Endothelial cell of umbilical vein (primary cell): ENCODE data around the gene GMEB2. TPM values are rescaled to one million over a fixed set of nuclear protein-coding genes. Genes with fewer than 3 reads are reported as not detected.

Experiments used
- BruUV-seq: library from RNA; stranded (reverse); fragments of 400-500 nt; replicated peaks from 2 replicates; lab custom pipeline; 2021; lab: Mats Ljungman, UMichigan
- CTCF ChIA-PET: fragments of 300-600, 350-600 bp; sonication (Branson Sonifier 250); formaldehyde crosslinking; loops from one replicate; lab custom pipeline; 2021; ENCODE audit warnings: antibody characterized with exemption, inconsistent platforms; lab: Charles Lee
- POLR2A ChIA-PET: fragments of 300-600, 350-600 bp; sonication (Branson Sonifier 250); formaldehyde crosslinking; loops from one replicate; lab custom pipeline; 2021; ENCODE audit warnings: antibody characterized with exemption, inconsistent platforms; lab: Charles Lee
- DNase-seq: peaks from one replicate; pipeline ENCODE4 v3.0.0-alpha.2; 2011; ENCODE audit warnings: low read depth, low spot score
- FAIRE-seq: peaks from 2 replicates; lab custom pipeline; 2011; peaks lifted over from hg19 to GRCh38; lab: Jason Lieb, UNC
- H2AFZ ChIP-seq: 2 replicates; pipeline ENCODE4 v1.6.0; 2012; ENCODE audit warnings: low read depth, low read length, control low read depth, inconsistent platforms
- H3K27ac ChIP-seq: 2 replicates; pipeline ENCODE4 v1.5.1; 2011; ENCODE audit warnings: low read depth, mild to moderate bottlenecking, control low read depth, low read length, moderate library complexity; ENCODE audit not compliant: insufficient read depth
- H3K27me3 ChIP-seq, 2 experiments: 2 replicates each; pipeline versions ENCODE4 v1.6.0 to v1.6.1; 2011; ENCODE audit warnings: low read length in 2 of 2, mixed read lengths in 1 of 2; ENCODE audit not compliant: control insufficient read depth in 2 of 2, insufficient read depth in 2 of 2
- H3K36me3 ChIP-seq, 2 experiments: 2 replicates in 1 of 2; 3 replicates in 1 of 2; pipeline ENCODE4 v1.5.1; 2011; ENCODE audit warnings: low read length in 2 of 2, mild to moderate bottlenecking in 1 of 2, moderate library complexity in 1 of 2; ENCODE audit not compliant: control insufficient read depth in 2 of 2, insufficient read depth in 2 of 2; ENCODE audit errors: extremely low read depth in 1 of 2
- H3K4me1 ChIP-seq: 3 replicates; pipeline ENCODE4 v1.5.1; 2011; ENCODE audit warnings: mild to moderate bottlenecking, low read length; ENCODE audit not compliant: control insufficient read depth, insufficient read depth; ENCODE audit errors: extremely low read depth
- H3K4me2 ChIP-seq: 2 replicates; pipeline ENCODE4 v1.6.1; 2011; ENCODE audit warnings: low read length, control low read depth, mixed read lengths; ENCODE audit not compliant: insufficient read depth
- H3K4me3 ChIP-seq, 3 experiments: fragments of 200-600 bp in 1 of 3; sonication (generic), shearing (Covaris generic) in 1 of 3; replicated peaks in 1 of 3; 2 replicates each; pipeline ENCODE4 v1.5.1; 2011 to 2016; ENCODE audit warnings: control low read depth in 3 of 3, low read length in 3 of 3, mild to moderate bottlenecking in 2 of 3, inconsistent platforms in 1 of 3, low read depth in 1 of 3, moderate library complexity in 1 of 3; ENCODE audit not compliant: insufficient read depth in 1 of 3
- H3K79me2 ChIP-seq: 2 replicates; pipeline ENCODE4 v1.6.0; 2012; ENCODE audit warnings: low read length, inconsistent platforms; ENCODE audit not compliant: control insufficient read depth, insufficient read depth
- H3K9ac ChIP-seq: replicated peaks from 2 replicates; pipeline ENCODE3; 2011; ENCODE audit warnings: low read length, control low read depth; ENCODE audit not compliant: insufficient read depth; ENCODE audit errors: extremely low read depth
- H3K9me1 ChIP-seq: replicated peaks from 3 replicates; pipeline ENCODE4 v1.6.0; 2011; ENCODE audit warnings: mild to moderate bottlenecking, low read length; ENCODE audit not compliant: control insufficient read depth, insufficient read depth; ENCODE audit errors: extremely low read depth
- H3K9me3 ChIP-seq: replicated peaks from 2 replicates; pipeline ENCODE4 v1.5.1; 2012; ENCODE audit warnings: low read length, inconsistent platforms; ENCODE audit not compliant: control insufficient read depth, insufficient read depth
- H4K20me1 ChIP-seq: replicated peaks from 2 replicates; pipeline ENCODE3; 2011; ENCODE audit warnings: mild to moderate bottlenecking, low read length; ENCODE audit not compliant: control insufficient read depth, insufficient read depth; ENCODE audit errors: extremely low read depth
- EZH2 ChIP-seq: IDR thresholded peaks from 2 replicates; pipeline ENCODE4 v1.6.1; 2012; ENCODE audit warnings: borderline replicate concordance, low read depth, mild to moderate bottlenecking, moderate library complexity, low read length, inconsistent platforms; ENCODE audit not compliant: severe bottlenecking
- FOS ChIP-seq: IDR thresholded peaks from 2 replicates; pipeline ENCODE4 v1.6.1; 2011; ENCODE audit warnings: mild to moderate bottlenecking, low read length, moderate library complexity, borderline replicate concordance; ENCODE audit not compliant: insufficient read depth
- GATA2 ChIP-seq: IDR thresholded peaks from 2 replicates; pipeline ENCODE4 v1.7.0; 2011; ENCODE audit warnings: low read depth, mild to moderate bottlenecking, moderate library complexity, mixed read lengths, low read length; ENCODE audit not compliant: insufficient read length, insufficient read depth
- JUN ChIP-seq: IDR thresholded peaks from 2 replicates; pipeline ENCODE4 v1.6.1; 2011; ENCODE audit warnings: borderline replicate concordance, low read depth; ENCODE audit not compliant: insufficient read length, insufficient read depth
- MAX ChIP-seq: IDR thresholded peaks from 2 replicates; pipeline ENCODE4 v1.6.1; 2011; ENCODE audit not compliant: insufficient read depth, insufficient read length
- MYC ChIP-seq: IDR thresholded peaks from one replicate; pipeline ENCODE4 v1.6.1; 2011; ENCODE audit warnings: mild to moderate bottlenecking, low read depth, low read length
- POLR2A ChIP-seq: IDR thresholded peaks from 2 replicates; pipeline ENCODE4 v1.6.1; 2012; ENCODE audit warnings: low read depth, mild to moderate bottlenecking, control low read depth, low read length
- POLR2AphosphoS5 ChIP-seq: IDR thresholded peaks from 2 replicates; pipeline ENCODE4 v1.6.1; 2012; ENCODE audit warnings: low read depth, mild to moderate bottlenecking, control low read depth, low read length, moderate library complexity; ENCODE audit not compliant: insufficient read depth
- dilution Hi-C: fragments of 300-500 bp; cut with MboI; formaldehyde crosslinking; loops from one replicate; pipeline ENCODE4 v1.15.0; 2019; ENCODE audit warnings: low sequenced_read_pairs; ENCODE audit not compliant: extremely low pct_ligation_motif_present
- intact Hi-C: fragments of 100-400 bp; cut with micrococcal nuclease; formaldehyde crosslinking; loops from one replicate; pipeline ENCODE4 v1.10.0; 2022
- polyA plus RNA-seq, 4 experiments: library from polyadenylated mRNA; depleted of rRNA in 3 of 4; stranded (reverse) in 3 of 4; unstranded in 1 of 4; fragments of >200 nt; gene quantifications; 2 replicates each; pipeline versions ENCODE4 v1.2.1 to v1.2.3, GENCODE V29; 2011 to 2012; ENCODE audit warnings: missing spikeins in 1 of 4
- total RNA-seq: library from RNA; stranded (reverse); gene quantifications from 2 replicates; pipeline ENCODE4 v1.2.3, GENCODE V29; 2021
- TF ChIP-seq, protein P1 (sequence below), 2 donors: IDR thresholded peaks; 1 replicate in 1 of 2; 2 replicates in 1 of 2; pipeline ENCODE4 v1.5.1; 2011; ENCODE audit warnings: low read length in 2 of 2, mild to moderate bottlenecking in 2 of 2, moderate library complexity in 2 of 2, control low read depth in 1 of 2, inconsistent platforms in 1 of 2, low read depth in 1 of 2; ENCODE audit not compliant: insufficient read depth in 1 of 2; ENCODE audit errors: extremely low read depth in 1 of 2

GMEB2 gene
- total and polyA plus RNA-seq, 2 donors (not counting 3 experiments of a cell fraction or from before 2014, with no cell fraction given) = 12.7 to 14.1 TPM

GRCh38 chr20:63662813-63663189 lies 35.9 kb upstream of the GMEB2 start:
- no peak overlapping the region for H2AFZ ChIP-seq
- dilution Hi-C loops (no loop called here), intact Hi-C loops (no loop called here)
- H3K9me3 ChIP-seq = no peaks in the 10 kb centered on the region
- peaks cover 8% of the 10 kb centered on the region for H3K4me1 ChIP-seq
- no peak for TF ChIP-seq MYC
- no peak for TF ChIP-seq POLR2AphosphoS5
- TF ChIP-seq GATA2 = no peak
- no peak for TF ChIP-seq MAX
- no peak for TF ChIP-seq JUN
- TF ChIP-seq FOS = no peak
- TF ChIP-seq, protein P1, sequence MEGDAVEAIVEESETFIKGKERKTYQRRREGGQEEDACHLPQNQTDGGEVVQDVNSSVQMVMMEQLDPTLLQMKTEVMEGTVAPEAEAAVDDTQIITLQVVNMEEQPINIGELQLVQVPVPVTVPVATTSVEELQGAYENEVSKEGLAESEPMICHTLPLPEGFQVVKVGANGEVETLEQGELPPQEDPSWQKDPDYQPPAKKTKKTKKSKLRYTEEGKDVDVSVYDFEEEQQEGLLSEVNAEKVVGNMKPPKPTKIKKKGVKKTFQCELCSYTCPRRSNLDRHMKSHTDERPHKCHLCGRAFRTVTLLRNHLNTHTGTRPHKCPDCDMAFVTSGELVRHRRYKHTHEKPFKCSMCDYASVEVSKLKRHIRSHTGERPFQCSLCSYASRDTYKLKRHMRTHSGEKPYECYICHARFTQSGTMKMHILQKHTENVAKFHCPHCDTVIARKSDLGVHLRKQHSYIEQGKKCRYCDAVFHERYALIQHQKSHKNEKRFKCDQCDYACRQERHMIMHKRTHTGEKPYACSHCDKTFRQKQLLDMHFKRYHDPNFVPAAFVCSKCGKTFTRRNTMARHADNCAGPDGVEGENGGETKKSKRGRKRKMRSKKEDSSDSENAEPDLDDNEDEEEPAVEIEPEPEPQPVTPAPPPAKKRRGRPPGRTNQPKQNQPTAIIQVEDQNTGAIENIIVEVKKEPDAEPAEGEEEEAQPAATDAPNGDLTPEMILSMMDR (IDR thresholded peaks at IDR 0.05; ENCODE audit: extremely low read depth in 1 of 2, insufficient read depth in 1 of 2, low read depth in 1 of 2, low read length in 2 of 2) = no peak
- no peak for TF ChIP-seq POLR2A
- no peak for TF ChIP-seq EZH2
- DNase-seq (no peak), FAIRE-seq (no peak)
- H3K79me2 ChIP-seq = peaks cover 18% of the 10 kb centered on the region
- no peaks in the 10 kb centered on the region for H3K9me1 ChIP-seq
- peaks cover 2 to 34% of the 10 kb centered on the region in 2 experiments for H3K36me3 ChIP-seq
- BruUV-seq = no TSS peak
- no peak overlapping the region for H3K4me2 ChIP-seq
- H3K27me3 ChIP-seq = no peaks in the 10 kb centered on the region
- no peak overlapping the region for H3K27ac ChIP-seq
- no peak overlapping the region for H3K4me3 ChIP-seq
- POLR2A ChIA-PET = no interaction called here
- no peak overlapping the region for H3K9ac ChIP-seq
- H4K20me1 ChIP-seq = no peaks in the 10 kb centered on the region
- CTCF ChIA-PET = interaction anchor here (1.4 to 2.6 kb wide), 2 partner anchors 10 to 19 kb away, joined by 3 to 11 read pairs; no protein-coding TSS in a partner anchor
